HepG2 (cell line): ENCODE data around the gene OR52W1. TPM values are rescaled to one million over a fixed set of nuclear protein-coding genes. Genes with fewer than 3 reads are reported as not detected.

ENCODE experiments used
- AGO2 ChIP-seq: fragments of 200-400 bp; formaldehyde crosslinking; optimal IDR thresholded peaks from 2 replicates; pipeline ENCODE3; 2017; ENCODE audit warnings: mild to moderate bottlenecking, low read depth, low read length, moderate library complexity
- ARNT2 ChIP-seq: sonication (generic); formaldehyde crosslinking; IDR thresholded peaks from 2 replicates; pipeline ENCODE4 v1.8.0; 2022; ENCODE audit warnings: mild to moderate bottlenecking, low read depth, missing genetic modification reagents, moderate library complexity
- DBP ChIP-seq: sonication (generic); formaldehyde crosslinking; IDR thresholded peaks from 2 replicates; pipeline ENCODE4 v1.4.0; 2020; ENCODE audit warnings: missing genetic modification reagents; ENCODE audit errors: not compliant biosample characterization
- DDIT3 ChIP-seq: sonication (generic); formaldehyde crosslinking; IDR thresholded peaks from 2 replicates; pipeline ENCODE4 v1.4.0; 2020; ENCODE audit warnings: mild to moderate bottlenecking, missing genetic modification reagents
- DMAP1 ChIP-seq: IDR thresholded peaks from 2 replicates; pipeline ENCODE4 v1.6.1; 2016
- HDAC6 ChIP-seq: fragments of 200-600 bp; sonication (generic); IDR thresholded peaks from 2 replicates; pipeline ENCODE4 v1.7.0; 2017; ENCODE audit warnings: mild to moderate bottlenecking, antibody characterized with exemption, low read length, low read depth
- HIC2 ChIP-seq: sonication (generic); formaldehyde crosslinking; IDR thresholded peaks from 2 replicates; pipeline ENCODE4 v1.9.0; 2022; ENCODE audit warnings: low read depth, missing genetic modification reagents
- HNRNPUL1 ChIP-seq: fragments of 200-400 bp; formaldehyde crosslinking; IDR thresholded peaks from 2 replicates; pipeline ENCODE4 v1.6.1; 2017; ENCODE audit warnings: low read depth, mild to moderate bottlenecking, low read length, moderate library complexity
- HOXA5 ChIP-seq: sonication (generic); formaldehyde crosslinking; IDR thresholded peaks from 2 replicates; pipeline ENCODE4 v1.4.0; 2020; ENCODE audit warnings: missing genetic modification reagents
- KAT8 ChIP-seq: IDR thresholded peaks from 2 replicates; pipeline ENCODE4 v1.6.1; 2016; ENCODE audit warnings: missing genetic modification reagents, missing compliant biosample characterization
- KDM3A ChIP-seq: IDR thresholded peaks from 2 replicates; pipeline ENCODE4 v1.6.1; 2018; ENCODE audit warnings: low read depth, missing compliant biosample characterization
- MLLT10 ChIP-seq: sonication (generic); formaldehyde crosslinking; IDR thresholded peaks from 2 replicates; pipeline ENCODE4 v1.4.0; 2020; ENCODE audit warnings: missing genetic modification reagents
- POLR2G ChIP-seq: fragments of 200-400 bp; formaldehyde crosslinking; IDR thresholded peaks from 2 replicates; pipeline ENCODE4 v1.6.1; 2018; ENCODE audit warnings: mild to moderate bottlenecking, low read depth, low read length, moderate library complexity
- RBFOX2 ChIP-seq: fragments of 200-400 bp; formaldehyde crosslinking; IDR thresholded peaks from 2 replicates; pipeline ENCODE4 v1.6.1; 2017; ENCODE audit warnings: low read depth, mild to moderate bottlenecking, low read length
- SETDB1 ChIP-seq: sonication (generic); formaldehyde crosslinking; IDR thresholded peaks from 2 replicates; pipeline ENCODE4 v1.5.1; 2020; ENCODE audit warnings: missing genetic modification reagents, mild to moderate bottlenecking, borderline replicate concordance
- SOX6 ChIP-seq, 2 experiments: fragments of 450-650 bp in 1 of 2; sonication (generic) in 1 of 2; formaldehyde crosslinking in 1 of 2; IDR thresholded peaks; 2 replicates each; pipeline versions ENCODE4 v1.4.0 to v1.6.1; 2017 to 2020; ENCODE audit warnings: antibody characterized with exemption in 1 of 2, mild to moderate bottlenecking in 1 of 2, missing genetic modification reagents in 1 of 2
- TEAD3 ChIP-seq: optimal IDR thresholded peaks from 2 replicates; pipeline ENCODE3; 2016; ENCODE audit warnings: borderline replicate concordance
- TFDP2 ChIP-seq: sonication (generic); formaldehyde crosslinking; IDR thresholded peaks from 2 replicates; pipeline ENCODE4 v1.4.0; 2020; ENCODE audit warnings: missing genetic modification reagents
- TIGD3 ChIP-seq: sonication (generic); formaldehyde crosslinking; IDR thresholded peaks from 2 replicates; pipeline ENCODE4 v1.5.1; 2020; ENCODE audit warnings: mild to moderate bottlenecking, missing genetic modification reagents, borderline replicate concordance
- ZNF580 ChIP-seq: IDR thresholded peaks from 2 replicates; pipeline ENCODE4 v1.6.1; 2016; ENCODE audit warnings: low read depth, borderline replicate concordance
- ZNF724P ChIP-seq: sonication (generic); formaldehyde crosslinking; IDR thresholded peaks from 2 replicates; pipeline ENCODE4 v1.8.0; 2022; ENCODE audit warnings: missing genetic modification reagents, borderline replicate concordance
- ZNF761 ChIP-seq: sonication (generic); formaldehyde crosslinking; conservative IDR thresholded peaks from 2 replicates; pipeline ENCODE4 v1.4.0; 2020; ENCODE audit warnings: mild to moderate bottlenecking, missing genetic modification reagents
- polyA plus RNA-seq, 8 experiments: library from polyadenylated mRNA; depleted of rRNA in 3 of 8; stranded (reverse) in 7 of 8; unstranded in 1 of 8; fragments of >200 nt; fragmentation: Illumina TruSeq in 4 of 8; extraction: Trizol in 4 of 8; gene quantifications; 2 replicates each; pipeline versions ENCODE4 v1.2.1 to v1.2.3, GENCODE V29; 2011 to 2016; ENCODE audit warnings: low read depth in 4 of 8, missing spikeins in 1 of 8, mixed read lengths in 1 of 8; ENCODE audit not compliant: insufficient read depth in 1 of 8
- total RNA-seq, 5 experiments: library from RNA; depleted of rRNA; stranded (reverse); fragments of >200 nt; fragmentation: Illumina TruSeq; extraction: Trizol; gene quantifications; 2 replicates each; pipeline ENCODE4 v1.2.3, GENCODE V29; 2016; ENCODE audit warnings: low read depth in 1 of 5

OR52W1 gene
- total and polyA plus RNA-seq, 2 of the 13 experiments (the other 11 are each of a cell fraction or from before 2014, with no cell fraction given) = not detected

- no peak for TF ChIP-seq HIC2 (CRISPR knock-in tag)
- TF ChIP-seq HOXA5 (CRISPR knock-in tag) = no peak
- no peak for TF ChIP-seq DDIT3 (CRISPR knock-in tag)
- TF ChIP-seq ZNF580 (CRISPR knock-in tag) = no peak; the same call in 1 of the 2 replicates
- TF ChIP-seq HNRNPUL1 = no peak
- 0 out of 2 replicates have a peak, but pooled peaks have one; percentile 60 for TF ChIP-seq ZNF724P (CRISPR knock-in tag)
- TF ChIP-seq ZNF761 = no peak
- peak; percentile 71 for TF ChIP-seq DMAP1 (CRISPR knock-in tag)
- no peak for TF ChIP-seq MLLT10 (CRISPR knock-in tag)
- no peak for TF ChIP-seq TEAD3 (CRISPR knock-in tag)
- peak; percentile 68; the same call in 1 of the 2 replicates for TF ChIP-seq ARNT2 (CRISPR knock-in tag)
- TF ChIP-seq DBP (CRISPR knock-in tag) = no peak
- TF ChIP-seq TFDP2 = peak; percentile 78
- TF ChIP-seq SETDB1 (CRISPR knock-in tag) = no peak
- no peak for TF ChIP-seq AGO2
- TF ChIP-seq SOX6 (IDR thresholded peaks at IDR 0.05) = no peak
- TF ChIP-seq SOX6 (CRISPR knock-in tag; IDR thresholded peaks at IDR 0.05) = no peak; the same call in 1 of the 2 replicates
- peak; percentile 51; the same call in 1 of the 2 replicates for TF ChIP-seq KAT8
- no peak for TF ChIP-seq TIGD3 (CRISPR knock-in tag)
- TF ChIP-seq KDM3A = no peak
- no peak for TF ChIP-seq HDAC6
- peak; percentile 80 for TF ChIP-seq RBFOX2
- peak; percentile 67 for TF ChIP-seq POLR2G
Measured at GRCh38 chr11:6234387-6235107, 35.5 kb downstream of the OR52W1 start, which contains the start of gene FHIP1B (continued).
